Neural cell (in vitro differentiated cells): Measurements from ENCODE around the gene ZDHHC17. TPM values are rescaled to one million over a fixed set of nuclear protein-coding genes. Genes with fewer than 3 reads are reported as not detected.

Experiments used
- H2AFZ ChIP-seq: fragments of 200-600, 300-800 bp; sonication (generic), shearing (Covaris generic); 2 replicates; pipeline ENCODE4 v1.6.0; 2014; ENCODE audit warnings: low read depth, mild to moderate bottlenecking, antibody characterized with exemption, low read length, moderate library complexity
- H3F3A ChIP-seq: fragments of 200-600 bp; shearing (Covaris generic); 2 replicates; pipeline ENCODE4 v1.6.1; 2016; ENCODE audit warnings: mild to moderate bottlenecking, moderate library complexity, mixed read lengths, antibody characterized with exemption, low read length; ENCODE audit not compliant: insufficient read depth, poor library complexity, severe bottlenecking
- H3K27ac ChIP-seq: fragments of 200-600, 300-800 bp; sonication (generic), shearing (Covaris generic); 2 replicates; pipeline ENCODE4 v1.5.1; 2014; ENCODE audit warnings: mild to moderate bottlenecking, low read length, moderate library complexity
- H3K27me3 ChIP-seq: fragments of 300-800, 200-600 bp; sonication (generic), shearing (Covaris generic); 2 replicates; pipeline ENCODE4 v1.6.0; 2014; ENCODE audit warnings: mild to moderate bottlenecking, low read depth, low read length, moderate library complexity; ENCODE audit not compliant: insufficient read depth
- H3K36me3 ChIP-seq: fragments of 300-800, 200-600 bp; sonication (generic), shearing (Covaris generic); 2 replicates; pipeline ENCODE4 v1.5.1; 2014; ENCODE audit warnings: mild to moderate bottlenecking, antibody characterized with exemption, low read length, moderate library complexity; ENCODE audit not compliant: insufficient read depth
- H3K4me2 ChIP-seq: fragments of 300-800, 200-600 bp; sonication (generic), shearing (Covaris generic); 2 replicates; pipeline ENCODE4 v1.6.0; 2014; ENCODE audit warnings: mild to moderate bottlenecking, low read length
- H3K4me3 ChIP-seq: fragments of 300-800, 200-600 bp; sonication (generic), shearing (Covaris generic); 2 replicates; pipeline ENCODE4 v1.5.1; 2014; ENCODE audit warnings: mild to moderate bottlenecking, low read length, moderate library complexity
- H3K79me2 ChIP-seq: fragments of 200-600 bp; shearing (Covaris generic); replicated peaks from 2 replicates; pipeline ENCODE4 v1.6.0; 2014; ENCODE audit warnings: mild to moderate bottlenecking, low read length, moderate library complexity; ENCODE audit not compliant: insufficient read depth
- H3K9ac ChIP-seq: fragments of 300-800, 200-600 bp; sonication (generic), shearing (Covaris generic); 2 replicates; pipeline ENCODE4 v1.6.1; 2016; ENCODE audit warnings: mild to moderate bottlenecking, low read length, mixed read lengths
- H3K9me2 ChIP-seq: fragments of 200-600 bp; shearing (Covaris generic); 2 replicates; pipeline ENCODE4 v1.6.1; 2016; ENCODE audit warnings: mild to moderate bottlenecking, low read length, mixed read lengths; ENCODE audit not compliant: insufficient read depth
- H3K9me3 ChIP-seq: fragments of 200-600, 300-800 bp; sonication (generic), shearing (Covaris generic); 2 replicates; pipeline ENCODE4 v1.6.1; 2016; ENCODE audit warnings: mild to moderate bottlenecking, mixed run types, low read length, moderate library complexity, mixed read lengths
- H4K20me1 ChIP-seq: fragments of 200-600 bp; shearing (Covaris generic); 2 replicates; pipeline ENCODE4 v1.6.1; 2016; ENCODE audit warnings: mild to moderate bottlenecking, mixed run types; ENCODE audit not compliant: insufficient read depth
- EP300 ChIP-seq: fragments of 450-650 bp; conservative IDR thresholded peaks from 2 replicates; pipeline ENCODE4 v1.6.1; 2014; ENCODE audit warnings: antibody characterized with exemption, mild to moderate bottlenecking, moderate library complexity; ENCODE audit not compliant: poor library complexity, severe bottlenecking
- EZH2 ChIP-seq: fragments of 200-600, 300-800 bp; shearing (Covaris generic), sonication (generic); IDR thresholded peaks from 2 replicates; pipeline ENCODE4 v1.6.1; 2014; ENCODE audit warnings: antibody characterized with exemption, low read length, borderline replicate concordance, mild to moderate bottlenecking; ENCODE audit not compliant: insufficient read depth, poor library complexity, severe bottlenecking
- MXI1 ChIP-seq: fragments of 450-650 bp; conservative IDR thresholded peaks from 2 replicates; pipeline ENCODE4 v1.6.1; 2014; ENCODE audit warnings: antibody characterized with exemption, mild to moderate bottlenecking; ENCODE audit not compliant: poor library complexity, severe bottlenecking
- POLR2AphosphoS5 ChIP-seq: IDR thresholded peaks from 2 replicates; pipeline ENCODE4 v1.6.1; 2012
- RAD21 ChIP-seq: fragments of 450-650 bp; conservative IDR thresholded peaks from 2 replicates; pipeline ENCODE4 v1.6.1; 2014; ENCODE audit warnings: antibody characterized with exemption, mild to moderate bottlenecking, moderate library complexity
- SMC3 ChIP-seq: fragments of 450-650 bp; conservative IDR thresholded peaks from 2 replicates; pipeline ENCODE4 v1.6.1; 2014; ENCODE audit warnings: antibody characterized with exemption, mild to moderate bottlenecking, moderate library complexity; ENCODE audit not compliant: poor library complexity
- TAF1 ChIP-seq: IDR thresholded peaks from 2 replicates; pipeline ENCODE4 v1.6.1; 2012; ENCODE audit warnings: low read depth
- polyA plus RNA-seq: library from polyadenylated mRNA; depleted of rRNA; stranded (reverse); fragments of >200 nt; gene quantifications from 2 replicates; pipeline ENCODE4 v1.2.3, GENCODE V29; 2014
- TF ChIP-seq, protein P1 (sequence below): IDR thresholded peaks from 2 replicates; pipeline ENCODE4 v1.6.1; 2012; ENCODE audit warnings: borderline replicate concordance
- TF ChIP-seq, protein P2 (sequence below): fragments of 450-650 bp; IDR thresholded peaks from 2 replicates; pipeline ENCODE4 v1.5.1; 2014; ENCODE audit warnings: antibody characterized with exemption, mild to moderate bottlenecking, moderate library complexity; ENCODE audit not compliant: poor library complexity, severe bottlenecking

ZDHHC17 gene
- polyA plus RNA-seq, 1 donor from 2014 or later = 217 TPM

DNA sequence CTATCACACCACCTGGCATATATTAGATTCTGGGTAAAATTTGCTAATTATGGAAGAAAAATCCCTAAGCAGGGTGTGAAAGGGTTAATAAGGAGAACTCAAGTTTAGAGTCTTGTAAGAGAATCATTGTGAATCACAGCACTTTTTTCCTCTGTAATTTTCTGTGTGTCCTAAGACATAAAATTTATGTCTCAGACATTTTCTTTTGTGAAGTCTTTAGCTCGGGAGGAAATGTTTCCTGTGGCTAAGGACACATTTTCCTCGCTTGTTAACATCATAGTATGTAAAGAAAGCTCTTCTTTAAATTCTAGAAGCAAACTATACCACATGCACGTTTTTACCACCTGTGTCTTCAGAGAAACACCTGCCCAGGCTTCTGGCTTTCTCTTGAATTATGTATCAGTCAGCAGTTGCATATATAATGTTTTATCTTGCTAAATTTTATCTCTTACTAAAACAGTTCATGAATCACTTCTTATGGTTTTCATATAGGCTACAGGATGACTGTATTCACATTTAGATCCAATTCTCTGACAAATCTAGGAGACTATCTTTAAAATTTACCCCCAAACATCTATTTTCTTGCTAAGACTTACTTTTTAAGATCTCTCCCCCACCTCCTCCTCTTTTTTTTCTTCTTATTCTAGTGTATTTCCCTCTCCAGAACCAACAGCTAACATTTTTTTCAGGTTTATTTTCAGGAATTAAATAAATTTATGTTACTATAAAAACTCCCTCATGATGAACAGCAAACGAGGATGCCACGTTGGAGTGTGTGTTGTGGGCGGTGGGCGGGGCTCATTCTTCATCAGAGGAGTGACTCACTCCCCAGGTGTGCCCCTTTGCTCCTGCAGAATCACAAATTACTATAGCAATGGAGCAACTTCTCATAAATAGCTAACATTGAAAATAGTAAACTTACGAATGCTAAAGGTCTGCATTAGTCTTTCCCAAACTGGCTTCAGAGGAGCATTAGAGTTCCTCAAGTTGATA, 126.5 kb downstream of the ZDHHC17 start:
- H3K79me2 ChIP-seq = no peaks in the 10 kb centered on the region
- no peak overlapping the region for H3K9ac ChIP-seq
- H3K36me3 ChIP-seq = no peaks in the 10 kb centered on the region
- no peaks in the 10 kb centered on the region for H4K20me1 ChIP-seq
- H3F3A ChIP-seq = no peaks in the 10 kb centered on the region
- no peaks in the 10 kb centered on the region for H3K27me3 ChIP-seq
- H2AFZ ChIP-seq = no peak overlapping the region
- no peaks in the 10 kb centered on the region for H3K9me3 ChIP-seq
- H3K4me2 ChIP-seq = no peak overlapping the region
- no peak for TF ChIP-seq POLR2AphosphoS5
- TF ChIP-seq RAD21 = no peak
- no peak for TF ChIP-seq EP300
- TF ChIP-seq, protein P1, sequence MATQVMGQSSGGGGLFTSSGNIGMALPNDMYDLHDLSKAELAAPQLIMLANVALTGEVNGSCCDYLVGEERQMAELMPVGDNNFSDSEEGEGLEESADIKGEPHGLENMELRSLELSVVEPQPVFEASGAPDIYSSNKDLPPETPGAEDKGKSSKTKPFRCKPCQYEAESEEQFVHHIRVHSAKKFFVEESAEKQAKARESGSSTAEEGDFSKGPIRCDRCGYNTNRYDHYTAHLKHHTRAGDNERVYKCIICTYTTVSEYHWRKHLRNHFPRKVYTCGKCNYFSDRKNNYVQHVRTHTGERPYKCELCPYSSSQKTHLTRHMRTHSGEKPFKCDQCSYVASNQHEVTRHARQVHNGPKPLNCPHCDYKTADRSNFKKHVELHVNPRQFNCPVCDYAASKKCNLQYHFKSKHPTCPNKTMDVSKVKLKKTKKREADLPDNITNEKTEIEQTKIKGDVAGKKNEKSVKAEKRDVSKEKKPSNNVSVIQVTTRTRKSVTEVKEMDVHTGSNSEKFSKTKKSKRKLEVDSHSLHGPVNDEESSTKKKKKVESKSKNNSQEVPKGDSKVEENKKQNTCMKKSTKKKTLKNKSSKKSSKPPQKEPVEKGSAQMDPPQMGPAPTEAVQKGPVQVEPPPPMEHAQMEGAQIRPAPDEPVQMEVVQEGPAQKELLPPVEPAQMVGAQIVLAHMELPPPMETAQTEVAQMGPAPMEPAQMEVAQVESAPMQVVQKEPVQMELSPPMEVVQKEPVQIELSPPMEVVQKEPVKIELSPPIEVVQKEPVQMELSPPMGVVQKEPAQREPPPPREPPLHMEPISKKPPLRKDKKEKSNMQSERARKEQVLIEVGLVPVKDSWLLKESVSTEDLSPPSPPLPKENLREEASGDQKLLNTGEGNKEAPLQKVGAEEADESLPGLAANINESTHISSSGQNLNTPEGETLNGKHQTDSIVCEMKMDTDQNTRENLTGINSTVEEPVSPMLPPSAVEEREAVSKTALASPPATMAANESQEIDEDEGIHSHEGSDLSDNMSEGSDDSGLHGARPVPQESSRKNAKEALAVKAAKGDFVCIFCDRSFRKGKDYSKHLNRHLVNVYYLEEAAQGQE = no peak
- TF ChIP-seq, protein P2, sequence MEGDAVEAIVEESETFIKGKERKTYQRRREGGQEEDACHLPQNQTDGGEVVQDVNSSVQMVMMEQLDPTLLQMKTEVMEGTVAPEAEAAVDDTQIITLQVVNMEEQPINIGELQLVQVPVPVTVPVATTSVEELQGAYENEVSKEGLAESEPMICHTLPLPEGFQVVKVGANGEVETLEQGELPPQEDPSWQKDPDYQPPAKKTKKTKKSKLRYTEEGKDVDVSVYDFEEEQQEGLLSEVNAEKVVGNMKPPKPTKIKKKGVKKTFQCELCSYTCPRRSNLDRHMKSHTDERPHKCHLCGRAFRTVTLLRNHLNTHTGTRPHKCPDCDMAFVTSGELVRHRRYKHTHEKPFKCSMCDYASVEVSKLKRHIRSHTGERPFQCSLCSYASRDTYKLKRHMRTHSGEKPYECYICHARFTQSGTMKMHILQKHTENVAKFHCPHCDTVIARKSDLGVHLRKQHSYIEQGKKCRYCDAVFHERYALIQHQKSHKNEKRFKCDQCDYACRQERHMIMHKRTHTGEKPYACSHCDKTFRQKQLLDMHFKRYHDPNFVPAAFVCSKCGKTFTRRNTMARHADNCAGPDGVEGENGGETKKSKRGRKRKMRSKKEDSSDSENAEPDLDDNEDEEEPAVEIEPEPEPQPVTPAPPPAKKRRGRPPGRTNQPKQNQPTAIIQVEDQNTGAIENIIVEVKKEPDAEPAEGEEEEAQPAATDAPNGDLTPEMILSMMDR = no peak
- no peak for TF ChIP-seq TAF1
- TF ChIP-seq EZH2 = no peak
- no peak for TF ChIP-seq SMC3
- no peak for TF ChIP-seq MXI1
- H3K9me2 ChIP-seq = no peaks in the 10 kb centered on the region
- H3K27ac ChIP-seq = no peak overlapping the region
- no peak overlapping the region for H3K4me3 ChIP-seq

- Histone ChIP-seq H4K20me1 (no peaks in the 10 kb centered on the region), H2AFZ (no peak overlapping the region), H3K36me3 (no peaks in the 10 kb centered on the region), H3K4me2 (no peak overlapping the region), H3K9me2 (no peaks in the 10 kb centered on the region), H3K79me2 (no peaks in the 10 kb centered on the region), H3F3A (no peaks in the 10 kb centered on the region), H3K27me3 (no peaks in the 10 kb centered on the region), H3K9ac (no peak overlapping the region), H3K27ac (no peak overlapping the region), H3K9me3 (no peaks in the 10 kb centered on the region), H3K4me3 (no peak overlapping the region)
- TF ChIP-seq POLR2AphosphoS5 (no peak), EZH2 (no peak), TAF1 (no peak), RAD21 (no peak), MXI1 (no peak), SMC3 (no peak), EP300 (no peak)
- TF ChIP-seq, protein P1 = no peak
- TF ChIP-seq, protein P2 = no peak
Observed at GRCh38 chr12:76891609-76892008, 127.7 kb downstream of the ZDHHC17 start.
